ENCODE results near the gene KIDINS220. TPM values are rescaled to one million over a fixed set of nuclear protein-coding genes. Genes with fewer than 3 reads are reported as not detected.

Gene KIDINS220
- total RNA-seq: 10 to 100 TPM; 23.1 to 23.5 TPM

- intact Hi-C loops (cut with micrococcal nuclease): loop anchor here (5.0 kb wide), 1 partner anchor 165 kb away; the partner anchor contains the start of gene MBOAT2
- no peaks in the 10 kb centered on the region for H3K27me3 Mint-ChIP-seq
- no peaks in the 10 kb centered on the region for H3K9me3 Mint-ChIP-seq
- H3K4me3 Mint-ChIP-seq: peak within 1 kb of the TSS; percentile 98
- H3K4me1 Mint-ChIP-seq (ENCODE audit: low read depth): peaks cover 34% of the 10 kb centered on the region
- no peaks in the 10 kb centered on the region for H3K36me3 Mint-ChIP-seq
- peak; percentile 91 for DNase-seq
- peak within 1 kb of the TSS; percentile 85 for H3K27ac Mint-ChIP-seq
- ChIA-PET POLR2A (interaction anchor here (1.5 kb wide), 1 partner anchor 18 kb away, joined by 4 read pairs; no protein-coding TSS in a partner anchor), CTCF (interaction anchor here (0.6 to 1.0 kb wide), 3 partner anchors 36 to 236 kb away, joined by 3 to 6 read pairs (median 4); no protein-coding TSS in a partner anchor)
Observed at GRCh38 chr2:8836971-8837794, at the start of gene KIDINS220. Gene KIDINS220, minus strand, starts transcription at chr2:8837613. Its CDS starts 10,520 bp downstream, at chr2:8827093.

GRCh38 chr2:8886876-8887275 is 49.5 kb upstream of the KIDINS220 start:
- DNase-seq: no peak
- Mint-ChIP-seq H3K27ac (no peak overlapping the region), H3K9me3 (peaks cover 3% of the 10 kb centered on the region), H3K27me3 (no peaks in the 10 kb centered on the region), H3K4me3 (no peak overlapping the region), H3K36me3 (no peaks in the 10 kb centered on the region), H3K4me1 (ENCODE audit: low read depth) (no peaks in the 10 kb centered on the region)
- POLR2A ChIA-PET: no interaction called here
- CTCF ChIA-PET: no interaction called here
- intact Hi-C loops (cut with micrococcal nuclease): no loop called here

- H3K9me3 Mint-ChIP-seq: peaks cover 3% of the 10 kb centered on the region
- no peaks in the 10 kb centered on the region for H3K27me3 Mint-ChIP-seq
- intact Hi-C loops (cut with micrococcal nuclease): no loop called here
- ChIA-PET CTCF (no interaction called here), POLR2A (no interaction called here)
- no peak overlapping the region for H3K27ac Mint-ChIP-seq
- H3K4me1 Mint-ChIP-seq (ENCODE audit: low read depth): no peaks in the 10 kb centered on the region
- no peak for DNase-seq
- H3K36me3 Mint-ChIP-seq: no peaks in the 10 kb centered on the region
- H3K4me3 Mint-ChIP-seq: no peak overlapping the region
Observed at GRCh38 chr2:8886202-8886518, 48.7 kb upstream of the KIDINS220 start.

GRCh38 chr2:8885449-8886201 is 48.2 kb upstream of the KIDINS220 start:
- Mint-ChIP-seq H3K4me1 (ENCODE audit: low read depth) (no peaks in the 10 kb centered on the region), H3K36me3 (no peaks in the 10 kb centered on the region), H3K27ac (no peak overlapping the region), H3K27me3 (no peaks in the 10 kb centered on the region), H3K4me3 (no peak overlapping the region), H3K9me3 (peaks cover 3% of the 10 kb centered on the region)
- intact Hi-C loops (cut with micrococcal nuclease): no loop called here
- POLR2A ChIA-PET: no interaction called here
- DNase-seq: no peak
- CTCF ChIA-PET: no interaction called here

GRCh38 chr2:8884812-8885211 is 47.4 kb upstream of the KIDINS220 start:
- ChIA-PET POLR2A (no interaction called here), CTCF (interaction anchor here (0.6 kb wide), 1 partner anchor 12 kb away, joined by 3 read pairs; no protein-coding TSS in a partner anchor)
- H3K4me1 Mint-ChIP-seq (ENCODE audit: low read depth): no peaks in the 10 kb centered on the region
- no peak overlapping the region for H3K4me3 Mint-ChIP-seq
- intact Hi-C loops (cut with micrococcal nuclease): no loop called here
- no peaks in the 10 kb centered on the region for H3K36me3 Mint-ChIP-seq
- no peak overlapping the region for H3K27ac Mint-ChIP-seq
- H3K27me3 Mint-ChIP-seq: no peaks in the 10 kb centered on the region
- H3K9me3 Mint-ChIP-seq: peaks cover 3% of the 10 kb centered on the region
- no peak for DNase-seq

GRCh38 chr2:8882094-8882493 is 44.7 kb upstream of the KIDINS220 start:
- intact Hi-C loops (cut with micrococcal nuclease): no loop called here
- H3K9me3 Mint-ChIP-seq: peaks cover 3% of the 10 kb centered on the region
- H3K4me3 Mint-ChIP-seq: no peak overlapping the region
- no peak overlapping the region for H3K27ac Mint-ChIP-seq
- no peak for DNase-seq
- no peaks in the 10 kb centered on the region for H3K36me3 Mint-ChIP-seq
- CTCF ChIA-PET: interaction anchor here (0.6 kb wide), 1 partner anchor 45 kb away, joined by 3 read pairs; the partner anchor contains the start of gene KIDINS220
- POLR2A ChIA-PET: no interaction called here
- H3K4me1 Mint-ChIP-seq (ENCODE audit: low read depth): no peaks in the 10 kb centered on the region
- no peaks in the 10 kb centered on the region for H3K27me3 Mint-ChIP-seq

GRCh38 chr2:8877894-8878293 is 40.5 kb upstream of the KIDINS220 start:
- Mint-ChIP-seq H3K9me3 (no peaks in the 10 kb centered on the region), H3K36me3 (no peaks in the 10 kb centered on the region), H3K4me1 (ENCODE audit: low read depth) (no peaks in the 10 kb centered on the region), H3K27me3 (peaks cover 3% of the 10 kb centered on the region), H3K4me3 (no peak overlapping the region), H3K27ac (no peak overlapping the region)
- intact Hi-C loops (cut with micrococcal nuclease): no loop called here
- CTCF ChIA-PET: no interaction called here
- POLR2A ChIA-PET: no interaction called here
- no peak for DNase-seq

GRCh38 chr2:8877332-8877731 is 39.9 kb upstream of the KIDINS220 start:
- intact Hi-C loops (cut with micrococcal nuclease): no loop called here
- no peak for DNase-seq
- H3K27ac Mint-ChIP-seq: no peak overlapping the region
- H3K27me3 Mint-ChIP-seq: peaks cover 3% of the 10 kb centered on the region
- no peaks in the 10 kb centered on the region for H3K36me3 Mint-ChIP-seq
- H3K9me3 Mint-ChIP-seq: no peaks in the 10 kb centered on the region
- no peak overlapping the region for H3K4me3 Mint-ChIP-seq
- ChIA-PET POLR2A (no interaction called here), CTCF (no interaction called here)
- H3K4me1 Mint-ChIP-seq (ENCODE audit: low read depth): no peaks in the 10 kb centered on the region

- Mint-ChIP-seq H3K27me3 (peaks cover 3% of the 10 kb centered on the region), H3K4me3 (no peak overlapping the region), H3K4me1 (ENCODE audit: low read depth) (no peaks in the 10 kb centered on the region), H3K27ac (no peak overlapping the region), H3K36me3 (no peaks in the 10 kb centered on the region), H3K9me3 (no peaks in the 10 kb centered on the region)
- intact Hi-C loops (cut with micrococcal nuclease): no loop called here
- ChIA-PET POLR2A (no interaction called here), CTCF (no interaction called here)
- no peak for DNase-seq
Observed at GRCh38 chr2:8876628-8877027, 39.2 kb upstream of the KIDINS220 start.

GRCh38 chr2:8872821-8873432 is 35.5 kb upstream of the KIDINS220 start:
- Mint-ChIP-seq H3K27me3 (peaks cover 3% of the 10 kb centered on the region), H3K4me3 (no peak overlapping the region), H3K27ac (no peak overlapping the region), H3K36me3 (no peaks in the 10 kb centered on the region), H3K9me3 (no peaks in the 10 kb centered on the region), H3K4me1 (ENCODE audit: low read depth) (no peaks in the 10 kb centered on the region)
- CTCF ChIA-PET: interaction anchor here (0.5 to 1.5 kb wide), 8 partner anchors 12 to 496 kb away, joined by 3 to 4 read pairs (median 3); partner anchors contain the start of gene KIDINS220
- no peak for DNase-seq
- POLR2A ChIA-PET: no interaction called here
- intact Hi-C loops (cut with micrococcal nuclease): loop anchor here (1.0 kb wide), 1 partner anchor 266 kb away; no protein-coding TSS in a partner anchor

- no peak for DNase-seq
- H3K27ac Mint-ChIP-seq: no peak overlapping the region
- no peaks in the 10 kb centered on the region for H3K9me3 Mint-ChIP-seq
- CTCF ChIA-PET: no interaction called here
- no peaks in the 10 kb centered on the region for H3K4me1 Mint-ChIP-seq (ENCODE audit: low read depth)
- peaks cover 3% of the 10 kb centered on the region for H3K27me3 Mint-ChIP-seq
- intact Hi-C loops (cut with micrococcal nuclease): no loop called here
- H3K36me3 Mint-ChIP-seq: no peaks in the 10 kb centered on the region
- POLR2A ChIA-PET: no interaction called here
- H3K4me3 Mint-ChIP-seq: no peak overlapping the region
Observed at GRCh38 chr2:8870441-8870840, 33.0 kb upstream of the KIDINS220 start.

- ChIA-PET CTCF (no interaction called here), POLR2A (no interaction called here)
- no peaks in the 10 kb centered on the region for H3K4me1 Mint-ChIP-seq (ENCODE audit: low read depth)
- DNase-seq: no peak
- no peak overlapping the region for H3K27ac Mint-ChIP-seq
- H3K27me3 Mint-ChIP-seq: no peaks in the 10 kb centered on the region
- H3K36me3 Mint-ChIP-seq: no peaks in the 10 kb centered on the region
- no peaks in the 10 kb centered on the region for H3K9me3 Mint-ChIP-seq
- no peak overlapping the region for H3K4me3 Mint-ChIP-seq
- intact Hi-C loops (cut with micrococcal nuclease): no loop called here
Observed at GRCh38 chr2:8867363-8867762, 29.9 kb upstream of the KIDINS220 start.
